B cell (primary cell): Measurements from ENCODE around the gene ANTXR1.

Experiments used
- CTCF ChIP-seq: fragments of 200-600 bp; IDR thresholded peaks from one replicate; pipeline ENCODE4 v1.8.0; 2022; ENCODE audit warnings: antibody characterized with exemption, mild to moderate bottlenecking
- EZH2 ChIP-seq: IDR thresholded peaks from 2 replicates; pipeline ENCODE4 v1.6.1; 2012; ENCODE audit warnings: borderline replicate concordance, low read depth, mild to moderate bottlenecking, moderate library complexity, low read length; ENCODE audit not compliant: insufficient read depth, poor library complexity, severe bottlenecking

GRCh38 chr2:69260666-69261065 is 247.7 kb downstream of the ANTXR1 start:
- no peak for TF ChIP-seq EZH2
- no peak for TF ChIP-seq CTCF
